CD4-positive, alpha-beta T cell treated with Interleukin-6 for 4 hours (primary cell): ENCODE data around the gene PSRC1.

Experiments
- DNase-seq: peaks from one replicate; pipeline ENCODE4 v3.0.0-alpha.2; 2020; ENCODE audit warnings: mixed read lengths

Gene PSRC1

DNA sequence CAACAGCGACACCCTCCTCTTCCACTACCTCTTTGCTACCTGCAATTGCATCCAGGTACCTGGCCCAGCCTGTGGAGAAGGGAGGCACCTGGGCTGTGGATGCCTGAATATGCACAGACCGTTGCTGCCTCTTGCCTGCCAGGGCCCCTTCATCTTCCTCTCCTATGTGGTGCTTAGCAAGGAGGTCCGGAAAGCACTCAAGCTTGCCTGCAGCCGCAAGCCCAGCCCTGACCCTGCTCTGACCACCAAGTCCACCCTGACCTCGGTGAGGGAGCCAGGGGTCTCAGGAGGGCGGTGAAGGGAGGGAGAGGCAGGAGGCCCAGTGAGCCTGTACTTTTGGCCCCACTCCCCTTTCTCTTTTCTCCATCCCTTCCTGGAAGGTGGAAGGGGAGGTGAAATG is 11.5 kb downstream of the PSRC1 start:
- DNase-seq, result no peak

DNA sequence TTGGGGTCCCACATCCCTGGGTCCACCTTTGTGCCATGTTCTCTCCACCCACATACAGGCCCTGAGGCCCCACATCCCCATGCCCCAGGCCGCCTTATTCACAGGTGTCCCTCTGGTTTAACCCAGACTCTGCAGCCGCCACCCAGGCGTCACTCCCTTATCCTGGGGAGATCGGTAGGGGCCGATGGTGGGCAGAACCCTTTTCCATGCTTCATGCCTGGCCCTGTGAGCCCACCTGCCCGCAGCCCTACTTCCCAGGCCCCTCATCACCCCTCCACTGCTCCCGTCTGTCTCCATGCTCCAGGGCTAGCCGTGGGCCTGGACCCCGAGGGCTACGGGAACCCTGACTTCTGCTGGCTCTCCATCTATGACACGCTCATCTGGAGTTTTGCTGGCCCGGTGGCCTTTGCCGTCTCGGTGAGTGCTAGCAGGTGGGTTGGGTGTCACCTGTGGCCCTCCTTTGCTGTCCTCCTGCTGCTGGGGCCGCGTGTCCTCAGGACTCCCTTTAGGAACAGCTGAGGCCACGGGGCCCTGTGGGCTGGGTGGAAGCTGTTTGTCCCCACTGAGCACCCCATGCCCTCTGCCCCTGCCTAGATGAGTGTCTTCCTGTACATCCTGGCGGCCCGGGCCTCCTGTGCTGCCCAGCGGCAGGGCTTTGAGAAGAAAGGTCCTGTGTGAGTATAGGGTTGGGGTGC is 12.2 kb downstream of the PSRC1 start:
- DNase-seq, result no peak

DNA sequence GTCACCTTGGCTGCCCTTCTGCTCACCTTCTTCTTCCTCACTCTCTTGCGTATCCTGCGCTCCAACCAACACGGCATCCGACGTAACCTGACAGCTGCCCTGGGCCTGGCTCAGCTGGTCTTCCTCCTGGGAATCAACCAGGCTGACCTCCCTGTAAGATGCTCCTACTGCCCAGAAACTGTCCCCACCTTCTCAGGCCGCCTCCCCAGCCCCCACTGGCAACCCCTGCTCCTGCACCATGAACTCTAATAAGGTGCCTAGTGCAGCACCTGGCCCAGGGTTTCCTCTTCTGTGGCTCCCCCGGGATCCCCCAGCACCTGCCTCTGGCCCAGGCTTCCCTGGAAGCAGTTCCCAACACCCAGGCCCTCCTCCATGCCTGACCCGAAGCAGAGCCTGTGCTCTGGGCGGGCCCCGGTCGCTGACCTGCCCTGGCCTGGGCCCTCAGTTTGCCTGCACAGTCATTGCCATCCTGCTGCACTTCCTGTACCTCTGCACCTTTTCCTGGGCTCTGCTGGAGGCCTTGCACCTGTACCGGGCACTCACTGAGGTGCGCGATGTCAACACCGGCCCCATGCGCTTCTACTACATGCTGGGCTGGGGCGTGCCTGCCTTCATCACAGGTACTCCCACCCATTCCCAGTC is 12.8 kb downstream of the PSRC1 start:
- DNase-seq, result no peak

DNA sequence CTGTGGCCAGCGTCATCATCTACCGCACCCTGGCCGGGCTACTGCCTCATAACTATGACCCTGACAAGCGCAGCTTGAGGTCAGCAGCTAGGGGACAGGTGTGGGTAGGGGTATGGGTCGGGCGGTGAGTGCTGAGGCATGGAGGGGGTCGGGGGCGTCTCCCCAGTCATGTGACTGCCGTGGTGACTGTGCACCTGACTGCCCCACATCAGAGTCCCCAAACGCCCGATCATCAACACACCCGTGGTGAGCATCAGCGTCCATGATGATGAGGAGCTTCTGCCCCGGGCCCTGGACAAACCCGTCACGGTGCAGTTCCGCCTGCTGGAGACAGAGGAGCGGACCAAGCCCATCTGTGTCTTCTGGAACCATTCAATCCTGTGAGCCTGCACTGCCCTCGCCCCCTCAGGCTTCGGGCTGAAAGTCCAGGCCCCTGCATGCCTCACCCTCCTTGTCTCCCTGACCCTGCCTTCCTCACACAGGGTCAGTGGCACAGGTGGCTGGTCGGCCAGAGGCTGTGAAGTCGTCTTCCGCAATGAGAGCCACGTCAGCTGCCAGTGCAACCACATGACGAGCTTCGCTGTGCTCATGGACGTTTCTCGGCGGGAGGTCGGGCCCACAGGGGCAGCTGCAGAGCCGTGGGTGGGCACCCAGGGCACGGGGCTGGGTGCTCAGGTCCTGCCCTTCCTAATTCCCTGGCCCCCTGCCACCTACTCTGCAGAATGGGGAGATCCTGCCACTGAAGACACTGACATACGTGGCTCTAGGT is 13.5 kb downstream of the PSRC1 start:
- no peak for DNase-seq

DNA sequence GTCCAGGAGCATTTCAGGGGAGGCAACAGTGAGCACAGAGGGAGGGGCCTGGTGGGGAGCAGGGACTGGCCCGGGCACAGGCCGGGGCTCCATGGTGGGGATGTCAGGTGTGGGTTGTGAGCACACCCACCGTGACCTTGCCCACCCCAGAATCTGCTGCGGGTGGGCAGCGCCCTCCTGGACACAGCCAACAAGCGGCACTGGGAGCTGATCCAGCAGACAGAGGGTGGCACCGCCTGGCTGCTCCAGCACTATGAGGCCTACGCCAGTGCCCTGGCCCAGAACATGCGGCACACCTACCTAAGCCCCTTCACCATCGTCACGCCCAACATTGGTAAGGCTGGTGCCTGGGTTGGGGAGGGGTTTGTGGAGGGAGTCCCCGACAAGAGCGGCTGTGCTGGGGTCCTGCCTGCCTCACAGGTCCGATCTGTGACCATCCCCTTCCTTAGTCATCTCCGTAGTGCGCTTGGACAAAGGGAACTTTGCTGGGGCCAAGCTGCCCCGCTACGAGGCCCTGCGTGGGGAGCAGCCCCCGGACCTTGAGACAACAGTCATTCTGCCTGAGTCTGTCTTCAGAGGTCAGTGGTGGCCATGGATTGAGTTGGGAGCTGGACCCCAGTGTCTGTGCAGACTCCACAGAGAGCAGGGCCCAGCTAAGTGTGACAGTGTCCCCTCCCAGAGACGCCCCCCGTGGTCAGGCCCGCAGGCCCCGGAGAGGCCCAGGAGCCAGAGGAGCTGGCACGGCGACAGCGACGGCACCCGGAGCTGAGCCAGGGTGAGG is 14.3 kb downstream of the PSRC1 start:
- no peak for DNase-seq

DNA sequence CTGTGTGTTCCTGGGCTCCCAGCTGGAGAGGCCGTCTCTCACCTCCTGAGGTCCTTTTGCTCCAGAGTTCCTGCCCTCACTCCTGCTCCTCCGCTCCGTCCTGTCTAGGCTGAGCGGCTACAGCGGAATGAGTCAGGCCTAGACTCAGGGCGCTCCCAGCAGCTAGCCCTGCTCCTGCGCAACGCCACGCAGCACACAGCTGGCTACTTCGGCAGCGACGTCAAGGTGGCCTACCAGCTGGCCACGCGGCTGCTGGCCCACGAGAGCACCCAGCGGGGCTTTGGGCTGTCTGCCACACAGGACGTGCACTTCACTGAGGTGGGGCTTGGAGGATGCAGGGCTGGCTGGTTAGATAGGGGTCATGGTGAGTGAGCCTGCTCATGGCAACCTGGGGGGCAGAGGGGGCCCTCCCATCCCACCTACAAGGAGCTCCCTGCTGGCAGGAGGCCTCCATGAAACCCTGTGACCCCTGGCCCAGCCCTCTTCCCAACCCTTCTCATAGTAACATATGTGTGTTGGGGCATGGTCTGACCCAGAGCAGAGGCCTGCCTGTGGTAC is 15.1 kb downstream of the PSRC1 start:
- DNase-seq, result no peak

DNA sequence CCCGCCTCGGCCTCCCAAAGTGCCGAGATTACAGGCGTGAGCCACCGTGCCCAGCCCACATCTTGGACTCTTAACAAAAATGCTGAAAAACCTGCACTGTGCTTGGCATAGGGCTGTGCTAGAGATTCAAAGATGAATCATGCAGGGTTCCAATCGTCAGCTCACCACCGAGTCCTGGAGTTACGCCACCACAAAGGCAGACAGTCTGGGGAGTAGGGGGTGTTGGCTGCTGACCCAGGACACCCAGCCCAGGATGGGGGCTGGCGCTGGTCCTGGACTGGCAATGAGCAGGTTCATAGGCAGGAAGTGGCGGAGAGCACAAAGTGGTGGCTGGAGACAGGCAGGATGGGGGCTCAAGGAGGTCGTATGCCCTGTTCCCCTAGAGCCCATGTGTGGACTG is 16.0 kb downstream of the PSRC1 start:
- DNase-seq, result no peak

DNA sequence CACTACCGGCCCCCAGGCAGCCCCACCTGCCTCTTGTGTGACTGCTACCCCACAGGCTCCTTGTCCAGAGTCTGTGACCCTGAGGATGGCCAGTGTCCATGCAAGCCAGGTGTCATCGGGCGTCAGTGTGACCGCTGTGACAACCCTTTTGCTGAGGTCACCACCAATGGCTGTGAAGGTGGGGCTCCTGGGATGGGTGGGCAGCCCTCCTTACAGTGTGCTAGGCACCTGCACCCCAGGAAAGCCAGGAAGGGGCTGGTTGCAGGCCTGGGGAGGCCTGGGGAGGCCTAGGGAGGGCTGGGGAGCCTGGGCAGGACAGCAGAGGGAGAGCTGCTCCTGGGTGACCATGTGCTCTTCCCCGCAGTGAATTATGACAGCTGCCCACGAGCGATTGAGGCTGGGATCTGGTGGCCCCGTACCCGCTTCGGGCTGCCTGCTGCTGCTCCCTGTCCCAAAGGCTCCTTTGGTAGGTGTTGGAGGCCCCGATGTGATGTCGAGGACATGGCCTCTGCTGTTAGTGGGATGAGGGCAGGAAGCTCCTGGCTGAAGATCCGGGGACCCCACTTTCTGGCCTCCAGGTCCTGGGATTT is 17.1 kb downstream of the PSRC1 start:
- no peak for DNase-seq

DNA sequence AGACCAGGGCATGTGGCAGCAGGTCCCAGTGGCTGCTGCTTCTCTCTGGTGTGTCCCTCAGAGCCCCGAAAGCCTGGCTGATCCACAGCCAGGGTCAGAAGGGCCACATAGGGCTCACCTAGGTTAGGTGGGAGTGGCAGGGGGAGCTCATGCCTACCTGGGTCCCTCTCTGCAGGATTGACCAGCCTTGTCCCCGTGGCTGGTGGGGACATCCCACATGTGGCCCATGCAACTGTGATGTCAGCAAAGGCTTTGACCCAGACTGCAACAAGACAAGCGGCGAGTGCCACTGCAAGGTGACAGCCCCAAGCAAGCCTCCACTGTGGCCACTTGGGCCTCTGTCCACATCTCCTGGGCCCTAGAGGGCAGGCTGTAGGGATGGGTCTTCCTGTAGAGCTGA is 17.9 kb downstream of the PSRC1 start:
- DNase-seq, result no peak

DNA sequence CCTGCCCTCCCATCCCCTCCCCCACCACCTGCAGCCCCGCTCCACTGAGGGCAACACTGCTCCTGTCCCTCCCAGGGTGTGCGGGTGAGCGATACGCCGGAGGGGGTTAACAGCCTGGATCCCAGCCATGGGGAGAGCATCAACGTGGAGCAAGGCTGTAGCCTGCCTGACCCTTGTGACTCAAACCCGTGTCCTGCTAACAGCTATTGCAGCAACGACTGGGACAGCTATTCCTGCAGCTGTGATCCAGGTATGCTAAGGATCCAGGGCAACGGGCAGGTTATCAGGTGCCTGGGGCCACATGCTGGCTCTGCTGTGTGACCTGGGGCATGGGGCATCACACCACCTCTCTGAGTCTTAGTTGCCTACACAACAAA is 18.6 kb downstream of the PSRC1 start:
- no peak for DNase-seq

DNA sequence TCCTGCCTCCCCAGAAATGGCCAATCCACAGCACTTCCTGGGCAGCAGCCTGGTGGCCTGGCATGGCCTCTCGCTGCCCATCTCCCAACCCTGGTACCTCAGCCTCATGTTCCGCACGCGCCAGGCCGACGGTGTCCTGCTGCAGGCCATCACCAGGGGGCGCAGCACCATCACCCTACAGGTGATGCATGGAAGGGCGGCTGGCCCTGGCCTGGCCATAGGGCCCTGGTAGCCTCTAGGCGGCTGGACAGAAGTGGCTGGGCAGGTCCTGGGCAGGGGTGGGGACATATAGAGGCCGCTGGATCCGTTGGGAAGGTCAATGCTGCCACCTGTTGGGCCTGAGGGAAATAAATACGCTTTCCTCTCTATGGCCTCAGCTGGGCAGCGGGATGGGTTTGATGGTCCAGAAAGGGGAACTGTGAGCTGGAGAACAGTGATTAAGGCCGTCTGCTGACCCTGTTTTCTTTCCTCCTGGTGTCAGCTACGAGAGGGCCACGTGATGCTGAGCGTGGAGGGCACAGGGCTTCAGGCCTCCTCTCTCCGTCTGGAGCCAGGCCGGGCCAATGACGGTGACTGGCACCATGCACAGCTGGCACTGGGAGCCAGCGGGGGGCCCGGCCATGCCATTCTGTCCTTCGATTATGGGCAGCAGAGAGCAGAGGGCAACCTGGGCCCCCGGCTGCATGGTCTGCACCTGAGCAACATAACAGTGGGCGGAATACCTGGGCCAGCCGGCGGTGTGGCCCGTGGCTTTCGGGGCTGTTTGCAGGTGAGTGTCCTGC is 19.2 kb downstream of the PSRC1 start:
- peak; percentile 79 for DNase-seq

DNA sequence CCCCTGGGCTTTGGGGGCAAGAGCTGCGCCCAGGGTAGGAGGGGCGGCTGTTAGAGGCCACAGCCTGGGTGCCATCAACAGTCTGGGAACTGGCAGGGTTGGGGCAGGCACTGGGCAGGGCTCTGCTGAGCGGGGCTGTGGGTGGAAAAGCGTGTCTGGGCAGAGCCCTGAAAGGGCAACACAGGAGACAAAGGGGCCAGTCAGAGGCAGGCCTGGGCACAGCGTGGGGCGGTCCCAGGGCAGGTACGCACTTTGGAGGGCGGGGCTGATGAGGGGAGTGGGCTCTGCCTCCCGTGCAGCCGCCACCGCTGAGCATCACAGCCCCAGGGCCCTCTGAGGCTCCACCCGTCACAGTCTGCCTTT is 19.7 kb downstream of the PSRC1 start:
- no peak for DNase-seq

DNA sequence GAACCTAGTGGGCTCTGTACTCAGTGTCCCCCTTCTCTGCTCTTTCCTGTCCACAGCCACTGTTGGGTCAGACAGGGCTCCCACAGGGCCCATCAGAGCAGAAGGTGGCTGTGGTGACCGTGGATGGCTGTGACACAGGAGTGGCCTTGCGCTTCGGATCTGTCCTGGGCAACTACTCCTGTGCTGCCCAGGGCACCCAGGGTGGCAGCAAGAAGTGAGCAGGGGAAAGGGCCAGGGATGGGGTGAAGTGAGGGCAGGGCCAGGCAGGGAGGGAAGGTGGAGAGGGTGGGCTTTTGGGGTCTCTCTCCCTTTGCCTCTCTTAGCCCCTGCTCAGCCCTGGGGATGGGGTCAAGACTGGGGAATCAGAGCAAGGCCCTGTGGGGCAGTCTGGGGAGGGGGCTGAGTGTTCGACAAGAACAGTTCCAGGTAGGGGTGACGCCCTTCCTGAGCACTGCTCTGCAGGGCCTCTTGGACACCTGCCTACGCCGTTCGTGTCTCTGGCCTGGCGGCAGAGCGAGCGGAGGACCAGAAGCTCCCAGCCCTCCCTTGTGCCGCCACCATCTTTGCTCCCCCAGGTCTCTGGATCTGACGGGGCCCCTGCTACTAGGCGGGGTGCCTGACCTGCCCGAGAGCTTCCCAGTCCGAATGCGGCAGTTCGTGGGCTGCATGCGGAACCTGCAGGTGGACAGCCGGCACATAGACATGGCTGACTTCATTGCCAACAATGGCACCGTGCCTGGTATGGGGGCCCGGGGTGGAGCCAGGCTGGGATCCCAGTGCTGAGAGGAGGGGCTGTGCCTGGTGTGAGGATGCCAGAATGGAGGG is 20.5 kb downstream of the PSRC1 start:
- no peak for DNase-seq

DNA sequence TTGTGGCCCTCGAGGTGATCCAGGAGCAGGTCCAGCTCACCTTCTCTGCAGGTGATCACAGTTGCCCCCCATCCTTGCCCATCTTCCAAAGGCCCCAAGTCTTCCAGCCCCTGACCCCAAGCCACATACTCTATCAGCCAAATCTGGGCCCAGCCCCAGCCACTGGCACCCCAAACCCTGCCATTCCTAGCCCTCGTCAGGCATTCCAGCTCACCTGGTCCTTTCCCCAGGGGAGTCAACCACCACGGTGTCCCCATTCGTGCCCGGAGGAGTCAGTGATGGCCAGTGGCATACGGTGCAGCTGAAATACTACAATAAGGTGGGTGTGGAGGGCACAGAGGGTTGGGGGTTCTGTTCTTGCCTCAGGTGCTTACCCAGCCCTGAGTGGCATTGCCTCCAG is 21.4 kb downstream of the PSRC1 start:
- no peak for DNase-seq

DNA sequence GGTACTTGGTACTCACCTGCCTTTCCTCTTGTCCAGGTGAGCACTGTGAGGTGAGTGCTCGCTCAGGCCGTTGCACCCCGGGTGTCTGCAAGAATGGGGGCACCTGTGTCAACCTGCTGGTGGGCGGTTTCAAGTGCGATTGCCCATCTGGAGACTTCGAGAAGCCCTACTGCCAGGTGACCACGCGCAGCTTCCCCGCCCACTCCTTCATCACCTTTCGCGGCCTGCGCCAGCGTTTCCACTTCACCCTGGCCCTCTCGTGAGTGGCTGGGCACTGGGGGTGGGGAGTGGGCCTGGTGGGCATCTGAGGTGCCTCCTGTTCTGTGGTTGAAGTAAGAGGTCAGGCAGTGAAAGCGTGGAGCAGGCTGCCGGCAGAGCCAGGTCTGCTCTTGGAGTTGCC is 21.9 kb downstream of the PSRC1 start:
- no peak for DNase-seq

DNA sequence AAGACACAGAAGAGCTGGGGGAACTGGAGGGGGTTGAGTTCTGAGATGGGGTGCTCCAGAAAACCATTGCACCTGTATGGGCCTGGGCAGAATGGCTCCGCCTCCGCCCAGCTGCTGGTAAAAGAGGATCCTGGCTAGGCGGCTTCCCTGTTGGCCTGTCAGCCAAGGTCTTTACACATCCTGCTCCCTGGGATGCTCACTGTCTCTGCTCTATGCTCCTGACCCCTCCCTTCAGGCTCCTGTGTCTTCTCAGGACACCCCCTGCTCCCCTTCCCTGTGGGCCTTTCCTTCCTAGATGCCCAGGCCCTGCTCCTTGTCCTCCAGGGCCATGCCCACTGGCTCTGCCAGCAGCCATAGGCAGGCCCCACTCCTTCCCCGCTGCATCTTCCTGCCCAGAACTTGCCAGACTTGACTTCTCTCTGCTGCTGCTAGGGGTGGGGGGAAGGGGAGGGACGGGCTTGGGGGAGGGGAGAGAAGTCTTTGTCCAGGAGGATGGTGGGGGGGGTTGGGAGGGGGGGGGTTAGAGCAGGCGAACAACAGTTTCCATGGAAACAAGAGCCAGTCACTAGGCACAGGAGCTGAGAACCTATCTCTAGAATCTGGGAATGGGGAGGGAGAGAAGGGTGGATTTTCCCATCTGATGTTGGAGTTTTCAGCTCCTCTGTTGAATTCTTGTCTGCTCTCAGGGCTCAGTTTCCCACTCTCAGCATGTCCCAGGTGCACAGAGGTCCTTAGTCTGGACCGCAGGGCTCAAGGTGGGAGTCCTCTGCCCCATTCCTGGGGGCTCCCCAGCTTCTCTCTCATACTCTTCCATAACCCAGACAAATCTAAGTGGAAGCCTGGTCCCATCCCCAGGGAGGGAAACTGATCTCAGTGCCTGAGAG is 23.0 kb downstream of the PSRC1 start:
- no peak for DNase-seq

DNA sequence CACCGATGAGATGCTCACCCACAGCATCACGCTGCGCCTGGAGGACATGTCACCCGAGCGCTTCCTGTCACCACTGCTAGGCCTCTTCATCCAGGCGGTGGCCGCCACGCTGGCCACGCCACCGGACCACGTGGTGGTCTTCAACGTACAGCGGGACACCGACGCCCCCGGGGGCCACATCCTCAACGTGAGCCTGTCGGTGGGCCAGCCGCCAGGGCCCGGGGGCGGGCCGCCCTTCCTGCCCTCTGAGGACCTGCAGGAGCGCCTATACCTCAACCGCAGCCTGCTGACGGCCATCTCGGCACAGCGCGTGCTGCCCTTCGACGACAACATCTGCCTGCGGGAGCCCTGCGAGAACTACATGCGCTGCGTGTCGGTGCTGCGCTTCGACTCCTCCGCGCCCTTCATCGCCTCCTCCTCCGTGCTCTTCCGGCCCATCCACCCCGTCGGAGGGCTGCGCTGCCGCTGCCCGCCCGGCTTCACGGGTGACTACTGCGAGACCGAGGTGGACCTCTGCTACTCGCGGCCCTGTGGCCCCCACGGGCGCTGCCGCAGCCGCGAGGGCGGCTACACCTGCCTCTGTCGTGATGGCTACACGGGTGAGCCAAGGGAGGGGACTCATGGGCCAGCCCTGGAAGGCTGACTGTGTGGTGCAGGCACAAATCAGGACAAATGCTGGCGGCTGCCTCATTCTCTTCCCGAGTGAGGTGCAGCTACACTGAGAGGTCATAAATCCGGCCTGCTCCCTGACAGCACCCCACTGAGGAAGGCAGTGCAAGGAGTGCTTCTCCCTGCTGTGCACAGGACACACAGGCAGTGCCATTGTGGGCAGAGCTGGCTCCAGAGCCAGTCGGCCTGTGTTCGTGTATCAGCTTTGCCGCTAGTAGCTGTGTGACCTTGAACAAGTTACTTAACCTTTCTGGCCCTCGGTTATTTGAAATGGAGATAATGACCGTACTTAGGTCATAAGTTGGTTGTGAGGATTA is 24.2 kb downstream of the PSRC1 start:
- DNase-seq, result no peak

DNA sequence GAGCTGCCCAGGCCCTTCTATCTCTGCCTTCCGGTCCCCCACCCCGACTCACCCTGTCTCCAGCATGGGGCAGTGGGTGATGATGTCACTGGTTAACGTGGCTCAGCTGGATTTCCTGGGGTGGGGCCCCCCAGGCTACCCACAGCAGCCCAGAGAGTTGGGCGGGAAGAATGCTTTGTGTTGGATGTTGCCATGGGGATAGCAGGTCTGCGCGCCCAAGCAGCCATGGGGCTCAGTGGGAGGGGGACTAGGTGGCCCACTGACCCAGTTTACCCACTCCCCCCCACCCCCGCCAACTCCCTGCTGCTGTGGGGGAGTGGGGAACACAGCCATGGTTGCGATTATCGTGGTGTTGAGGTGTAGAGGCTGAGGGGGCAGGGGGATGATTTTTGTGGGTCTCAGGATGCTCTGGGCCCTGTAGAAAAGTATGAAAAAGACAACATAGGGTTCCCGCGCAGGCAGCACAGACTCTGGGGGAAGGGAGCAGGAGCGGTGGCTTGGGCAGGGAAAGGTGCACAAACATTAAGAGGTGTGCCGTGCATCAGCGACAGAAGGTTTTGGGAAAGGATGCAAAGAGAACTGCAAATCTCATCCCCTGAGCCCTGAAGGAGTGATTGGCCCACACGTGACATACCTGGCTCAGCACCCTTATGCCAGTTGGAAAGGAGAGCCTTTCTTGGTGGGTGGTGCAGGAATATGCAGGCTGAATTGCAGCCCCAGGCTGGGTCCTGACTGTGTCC is 25.1 kb downstream of the PSRC1 start:
- DNase-seq, result no peak
